Measurements from ENCODE around the gene NTRK2. TPM values are rescaled to one million over a fixed set of nuclear protein-coding genes. Genes with fewer than 3 reads are reported as not detected.

NTRK2 gene
- total RNA-seq, 4 donors from 2014 or later, result 1.1 to 7.3 (median 1.5) TPM

- no peaks in the 10 kb centered on the region for H3K36me3 ChIP-seq
Measured at GRCh38 chr9:85024374-85024773, 354.8 kb downstream of the NTRK2 start.

GRCh38 chr9:85025638-85026037, 356.1 kb downstream of the NTRK2 start:
- H3K27ac ChIP-seq, result no peak overlapping the region
- in situ Hi-C loops (cut with MboI; ENCODE audit: low sequenced_read_pairs in 4 of 4) (no loop called here), intact Hi-C loops (cut with DNase I; ENCODE audit: low total_unique reads) (no loop called here)
- no peak overlapping the region for H3K4me3 ChIP-seq
- H3K9me3 ChIP-seq, result no peaks in the 10 kb centered on the region
- H3K4me1 ChIP-seq, result no peaks in the 10 kb centered on the region
- H3K36me3 ChIP-seq, result no peaks in the 10 kb centered on the region
- H3K27me3 ChIP-seq, result no peaks in the 10 kb centered on the region
- TF ChIP-seq POLR2A (IDR thresholded peaks at IDR 0.05) (no peak), CTCF (IDR thresholded peaks at IDR 0.05 in 4 of 5, conservative IDR thresholded peaks at IDR 0.05 in 1 of 5) (no peak)
- no peak for ATAC-seq
- no peak for DNase-seq

More at GRCh38 chr9:85024374-85024773, 354.8 kb downstream of the NTRK2 start:
- ATAC-seq, result no peak
- TF ChIP-seq CTCF (IDR thresholded peaks at IDR 0.05 in 4 of 5, conservative IDR thresholded peaks at IDR 0.05 in 1 of 5), result no peak
- no peak for TF ChIP-seq POLR2A (IDR thresholded peaks at IDR 0.05)
- Histone ChIP-seq H3K4me3 (no peak overlapping the region), H3K9me3 (no peaks in the 10 kb centered on the region), H3K27me3 (no peaks in the 10 kb centered on the region), H3K27ac (no peak overlapping the region), H3K4me1 (no peaks in the 10 kb centered on the region)
- intact Hi-C loops (cut with DNase I; ENCODE audit: low total_unique reads) (no loop called here), in situ Hi-C loops (cut with MboI; ENCODE audit: low sequenced_read_pairs in 4 of 4) (no loop called here)
- DNase-seq, result no peak

GRCh38 chr9:85027870-85028269, 358.3 kb downstream of the NTRK2 start:
- in situ Hi-C loops (cut with MboI; ENCODE audit: low sequenced_read_pairs in 4 of 4), result no loop called here
- intact Hi-C loops (cut with DNase I; ENCODE audit: low total_unique reads), result no loop called here

GRCh38 chr9:85030316-85030715, 360.8 kb downstream of the NTRK2 start:
- intact Hi-C loops (cut with DNase I; ENCODE audit: low total_unique reads), result no loop called here
- Histone ChIP-seq H3K4me3 (no peak overlapping the region), H3K36me3 (no peaks in the 10 kb centered on the region), H3K9me3 (no peaks in the 10 kb centered on the region), H3K27me3 (no peaks in the 10 kb centered on the region), H3K4me1 (no peaks in the 10 kb centered on the region), H3K27ac (no peak overlapping the region)
- no peak for DNase-seq
- TF ChIP-seq CTCF (IDR thresholded peaks at IDR 0.05 in 4 of 5, conservative IDR thresholded peaks at IDR 0.05 in 1 of 5), result no peak
- no peak for TF ChIP-seq POLR2A (IDR thresholded peaks at IDR 0.05)
- no peak for ATAC-seq
- in situ Hi-C loops (cut with MboI; ENCODE audit: low sequenced_read_pairs in 4 of 4), result no loop called here

More at GRCh38 chr9:85027870-85028269, 358.3 kb downstream of the NTRK2 start:
- no peaks in the 10 kb centered on the region for H3K27me3 ChIP-seq
- TF ChIP-seq POLR2A (IDR thresholded peaks at IDR 0.05), result no peak
- TF ChIP-seq CTCF (IDR thresholded peaks at IDR 0.05 in 4 of 5, conservative IDR thresholded peaks at IDR 0.05 in 1 of 5), result no peak
- no peaks in the 10 kb centered on the region for H3K9me3 ChIP-seq
- DNase-seq (no peak), ATAC-seq (no peak)
- H3K4me3 ChIP-seq, result no peak overlapping the region
- H3K4me1 ChIP-seq, result no peaks in the 10 kb centered on the region
- H3K36me3 ChIP-seq, result no peaks in the 10 kb centered on the region
- H3K27ac ChIP-seq, result no peak overlapping the region

GRCh38 chr9:85036496-85036895, 367.0 kb downstream of the NTRK2 start:
- no peak for ATAC-seq
- Histone ChIP-seq H3K4me1 (no peaks in the 10 kb centered on the region), H3K9me3 (no peaks in the 10 kb centered on the region), H3K27ac (no peak overlapping the region), H3K27me3 (no peaks in the 10 kb centered on the region), H3K4me3 (no peak overlapping the region), H3K36me3 (no peaks in the 10 kb centered on the region)
- intact Hi-C loops (cut with DNase I; ENCODE audit: low total_unique reads) (no loop called here), in situ Hi-C loops (cut with MboI; ENCODE audit: low sequenced_read_pairs in 4 of 4) (no loop called here)
- DNase-seq, result no peak
- TF ChIP-seq POLR2A (IDR thresholded peaks at IDR 0.05), result no peak
